NCI-H1105 (cell line): Measurements from ENCODE around the gene TFAP2A.

Experiments
- DNase-seq: peaks from one replicate; lab custom pipeline; 2025; lab: John Stamatoyannopoulos, UW

Gene TFAP2A

GRCh38 chr6:10382728-10383330 is 32.0 kb downstream of the TFAP2A start:
- DNase-seq: no peak

- no peak for DNase-seq
Measured at GRCh38 chr6:10382322-10382721, 32.6 kb downstream of the TFAP2A start.

GRCh38 chr6:10381830-10382208 is 33.1 kb downstream of the TFAP2A start:
- no peak for DNase-seq

- no peak for DNase-seq
Measured at GRCh38 chr6:10381133-10381829, 33.6 kb downstream of the TFAP2A start.

GRCh38 chr6:10375391-10375969 is 39.4 kb downstream of the TFAP2A start:
- DNase-seq: no peak

GRCh38 chr6:10373642-10374359 is 41.1 kb downstream of the TFAP2A start:
- no peak for DNase-seq

GRCh38 chr6:10369896-10370295 is 45.0 kb downstream of the TFAP2A start:
- no peak for DNase-seq

GRCh38 chr6:10368861-10369260 is 46.0 kb downstream of the TFAP2A start:
- DNase-seq: no peak

GRCh38 chr6:10363911-10364310 is 51.0 kb downstream of the TFAP2A start:
- DNase-seq: no peak

- no peak for DNase-seq
Measured at GRCh38 chr6:10362300-10362699, 52.6 kb downstream of the TFAP2A start.

- DNase-seq: no peak
Measured at GRCh38 chr6:10361428-10361827, 53.4 kb downstream of the TFAP2A start.

GRCh38 chr6:10359581-10359980 is 55.3 kb downstream of the TFAP2A start:
- no peak for DNase-seq

- no peak for DNase-seq
Measured at GRCh38 chr6:10355115-10355702, 59.7 kb downstream of the TFAP2A start.

GRCh38 chr6:10351791-10352190 is 63.1 kb downstream of the TFAP2A start:
- no peak for DNase-seq

GRCh38 chr6:10350720-10351119 is 64.2 kb downstream of the TFAP2A start:
- DNase-seq: no peak

- no peak for DNase-seq
Measured at GRCh38 chr6:10347561-10348327, 67.1 kb downstream of the TFAP2A start.
